KMS-11 (cell line): ENCODE results near the gene VAV2.

Source experiments
- H2AFZ ChIP-seq: fragments of 200-600 bp; sonication (generic); 2 replicates; pipeline ENCODE4 v1.6.1; 2016; ENCODE audit warnings: antibody characterized with exemption, mixed run types, low read depth
- H3K27ac ChIP-seq: fragments of 200-600 bp; sonication (generic); 2 replicates; pipeline ENCODE4 v1.6.1; 2016; ENCODE audit warnings: mild to moderate bottlenecking, mixed run types
- H3K27me3 ChIP-seq: fragments of 200-600 bp; sonication (generic); 2 replicates; pipeline ENCODE4 v1.6.1; 2017; ENCODE audit warnings: mild to moderate bottlenecking, low read depth, mixed run types, moderate library complexity; ENCODE audit not compliant: insufficient read depth
- H3K36me3 ChIP-seq: fragments of 200-600 bp; sonication (generic); 2 replicates; pipeline ENCODE4 v1.6.1; 2017; ENCODE audit warnings: mild to moderate bottlenecking, mixed run types; ENCODE audit not compliant: insufficient read depth
- H3K4me1 ChIP-seq: fragments of 200-600 bp; sonication (generic); 2 replicates; pipeline ENCODE4 v1.6.1; 2016; ENCODE audit warnings: mild to moderate bottlenecking, low read depth, mixed run types; ENCODE audit not compliant: poor library complexity, severe bottlenecking
- H3K4me2 ChIP-seq: fragments of 200-600 bp; sonication (generic); 2 replicates; pipeline ENCODE4 v1.7.0; 2016; ENCODE audit warnings: mild to moderate bottlenecking, mixed run types
- H3K4me3 ChIP-seq: fragments of 200-600 bp; sonication (generic); IDR thresholded peaks from 2 replicates; pipeline ENCODE4 v1.6.1; 2017; ENCODE audit warnings: low read depth, low read length, mixed read lengths; ENCODE audit not compliant: insufficient read depth
- H3K79me2 ChIP-seq: fragments of 200-600 bp; sonication (generic); 2 replicates; pipeline ENCODE4 v1.6.1; 2016; ENCODE audit warnings: low read depth, mixed run types; ENCODE audit not compliant: insufficient read depth
- H3K9ac ChIP-seq: fragments of 200-600 bp; sonication (generic); 2 replicates; pipeline ENCODE4 v1.6.1; 2016; ENCODE audit warnings: mild to moderate bottlenecking, mixed run types
- H4K20me1 ChIP-seq: fragments of 200-600 bp; sonication (generic); 2 replicates; pipeline ENCODE4 v1.6.1; 2016; ENCODE audit warnings: mild to moderate bottlenecking, mixed run types; ENCODE audit not compliant: insufficient read depth
- TF ChIP-seq, protein P1 (sequence below): fragments of 200-600 bp; sonication (generic); conservative IDR thresholded peaks from 2 replicates; pipeline ENCODE4 v1.6.1; 2017; ENCODE audit warnings: low read depth, mild to moderate bottlenecking, antibody characterized with exemption, low read length, moderate library complexity, mixed read lengths

The VAV2 gene

DNA sequence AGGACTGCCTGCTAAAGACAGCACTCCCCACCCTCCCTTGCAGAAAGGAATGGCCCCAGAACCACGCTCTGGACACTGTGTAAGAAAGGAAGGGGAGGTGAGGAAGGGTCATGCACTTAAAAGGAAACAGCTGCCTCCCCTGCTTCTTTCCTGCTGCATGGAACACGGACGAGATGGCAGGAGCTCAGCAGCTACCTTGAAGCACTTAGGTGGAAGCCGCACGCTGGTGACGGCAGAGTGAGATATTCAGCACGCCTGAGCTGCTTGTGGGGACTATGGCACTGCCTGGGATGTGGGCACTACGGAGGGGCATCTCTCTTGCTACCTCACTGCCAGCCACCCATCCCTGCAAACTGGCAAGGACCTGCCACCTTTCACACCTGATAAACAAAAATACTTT is 101.5 kb downstream of the VAV2 start:
- H3K9ac ChIP-seq, result no peak overlapping the region
- TF ChIP-seq, protein P1, sequence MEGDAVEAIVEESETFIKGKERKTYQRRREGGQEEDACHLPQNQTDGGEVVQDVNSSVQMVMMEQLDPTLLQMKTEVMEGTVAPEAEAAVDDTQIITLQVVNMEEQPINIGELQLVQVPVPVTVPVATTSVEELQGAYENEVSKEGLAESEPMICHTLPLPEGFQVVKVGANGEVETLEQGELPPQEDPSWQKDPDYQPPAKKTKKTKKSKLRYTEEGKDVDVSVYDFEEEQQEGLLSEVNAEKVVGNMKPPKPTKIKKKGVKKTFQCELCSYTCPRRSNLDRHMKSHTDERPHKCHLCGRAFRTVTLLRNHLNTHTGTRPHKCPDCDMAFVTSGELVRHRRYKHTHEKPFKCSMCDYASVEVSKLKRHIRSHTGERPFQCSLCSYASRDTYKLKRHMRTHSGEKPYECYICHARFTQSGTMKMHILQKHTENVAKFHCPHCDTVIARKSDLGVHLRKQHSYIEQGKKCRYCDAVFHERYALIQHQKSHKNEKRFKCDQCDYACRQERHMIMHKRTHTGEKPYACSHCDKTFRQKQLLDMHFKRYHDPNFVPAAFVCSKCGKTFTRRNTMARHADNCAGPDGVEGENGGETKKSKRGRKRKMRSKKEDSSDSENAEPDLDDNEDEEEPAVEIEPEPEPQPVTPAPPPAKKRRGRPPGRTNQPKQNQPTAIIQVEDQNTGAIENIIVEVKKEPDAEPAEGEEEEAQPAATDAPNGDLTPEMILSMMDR, result no peak
- no peaks in the 10 kb centered on the region for H3K4me1 ChIP-seq
- no peak overlapping the region for H2AFZ ChIP-seq
- no peaks in the 10 kb centered on the region for H4K20me1 ChIP-seq
- H3K27ac ChIP-seq, result no peak overlapping the region
- H3K4me3 ChIP-seq, result no peak overlapping the region
- no peaks in the 10 kb centered on the region for H3K27me3 ChIP-seq
- H3K4me2 ChIP-seq, result no peak overlapping the region
- H3K36me3 ChIP-seq, result no peaks in the 10 kb centered on the region
- no peaks in the 10 kb centered on the region for H3K79me2 ChIP-seq

DNA sequence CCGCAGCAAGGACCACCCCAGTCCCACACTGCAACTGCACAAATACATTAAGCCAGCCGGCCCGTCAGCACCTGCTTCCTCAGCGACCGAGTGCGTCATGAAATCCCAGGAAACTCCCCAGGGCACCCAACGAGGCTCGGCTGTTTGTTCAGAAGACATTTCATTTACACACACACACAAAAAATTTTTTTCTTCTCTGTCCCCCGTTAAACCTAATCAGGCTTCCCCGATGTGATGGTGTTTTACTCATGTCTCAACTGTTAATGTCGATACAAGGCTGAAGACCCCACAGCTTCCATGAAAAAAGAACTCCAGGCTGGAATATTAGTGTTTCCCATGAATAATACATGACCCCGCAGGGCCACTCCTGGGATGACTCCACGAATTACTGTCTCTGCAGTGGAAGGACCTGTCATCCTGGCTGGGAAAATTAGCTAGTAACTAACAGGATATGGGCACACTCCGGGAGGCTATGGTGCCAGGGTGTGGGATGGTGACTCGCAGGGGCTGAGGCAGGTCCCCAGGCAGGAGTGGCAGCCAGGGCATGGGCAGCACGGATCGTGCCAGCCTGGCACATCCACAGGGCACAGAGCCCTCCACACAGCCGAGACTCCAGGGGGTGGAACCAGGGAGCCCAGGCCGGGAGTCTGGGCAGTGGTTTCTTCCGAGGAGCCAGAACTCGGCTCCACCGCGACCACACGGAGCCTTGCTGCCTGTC is 102.4 kb downstream of the VAV2 start:
- no peak overlapping the region for H3K9ac ChIP-seq
- TF ChIP-seq, protein P1, result no peak
- no peak overlapping the region for H3K4me3 ChIP-seq
- no peaks in the 10 kb centered on the region for H3K4me1 ChIP-seq
- H2AFZ ChIP-seq, result no peak overlapping the region
- no peaks in the 10 kb centered on the region for H3K79me2 ChIP-seq
- no peak overlapping the region for H3K27ac ChIP-seq
- H3K4me2 ChIP-seq, result no peak overlapping the region
- no peaks in the 10 kb centered on the region for H3K36me3 ChIP-seq
- H4K20me1 ChIP-seq, result no peaks in the 10 kb centered on the region
- no peaks in the 10 kb centered on the region for H3K27me3 ChIP-seq

- H3K27me3 ChIP-seq, result no peaks in the 10 kb centered on the region
- H3K4me1 ChIP-seq, result no peaks in the 10 kb centered on the region
- H3K79me2 ChIP-seq, result no peaks in the 10 kb centered on the region
- no peak overlapping the region for H3K4me2 ChIP-seq
- no peak overlapping the region for H3K4me3 ChIP-seq
- H3K27ac ChIP-seq, result no peak overlapping the region
- no peaks in the 10 kb centered on the region for H4K20me1 ChIP-seq
- H2AFZ ChIP-seq, result no peak overlapping the region
- H3K9ac ChIP-seq, result no peak overlapping the region
- no peaks in the 10 kb centered on the region for H3K36me3 ChIP-seq
- TF ChIP-seq, protein P1, result no peak
Measured at GRCh38 chr9:133888809-133889491, 103.2 kb downstream of the VAV2 start.

- Histone ChIP-seq H3K4me3 (no peak overlapping the region), H3K4me2 (no peak overlapping the region), H3K79me2 (no peaks in the 10 kb centered on the region), H3K27ac (no peak overlapping the region), H4K20me1 (no peaks in the 10 kb centered on the region), H2AFZ (no peak overlapping the region), H3K9ac (no peak overlapping the region), H3K36me3 (no peaks in the 10 kb centered on the region), H3K4me1 (no peaks in the 10 kb centered on the region), H3K27me3 (no peaks in the 10 kb centered on the region)
- TF ChIP-seq, protein P1, result no peak
Measured at GRCh38 chr9:133888048-133888808, 103.9 kb downstream of the VAV2 start.
